Hepatocyte (in vitro differentiated cells): ENCODE data around the gene COL5A2. TPM values are rescaled to one million over a fixed set of nuclear protein-coding genes. Genes with fewer than 3 reads are reported as not detected.

Experiments used
- DNase-seq: peaks from one replicate; pipeline ENCODE4 v3.0.0-alpha.2; 2016; ENCODE audit warnings: low spot score
- H2AFZ ChIP-seq: fragments of 200-600 bp; sonication (generic); 2 replicates; pipeline ENCODE4 v1.6.0; 2016; ENCODE audit warnings: antibody characterized with exemption, mild to moderate bottlenecking
- H3K27ac ChIP-seq: fragments of 200-600 bp; sonication (generic); 2 replicates; pipeline ENCODE4 v1.5.1; 2016; ENCODE audit warnings: mild to moderate bottlenecking
- H3K27me3 ChIP-seq: fragments of 200-600 bp; sonication (generic); 2 replicates; pipeline ENCODE4 v1.6.1; 2016
- H3K36me3 ChIP-seq: fragments of 200-600 bp; sonication (generic); replicated peaks from 2 replicates; pipeline ENCODE4 v1.5.1; 2016; ENCODE audit warnings: low read depth; ENCODE audit not compliant: insufficient read depth
- H3K4me1 ChIP-seq: fragments of 200-600 bp; sonication (generic); 2 replicates; pipeline ENCODE4 v1.5.1; 2016; ENCODE audit warnings: mild to moderate bottlenecking, moderate library complexity; ENCODE audit not compliant: insufficient read depth
- H3K4me2 ChIP-seq: fragments of 200-600 bp; sonication (generic); 2 replicates; pipeline ENCODE4 v1.6.0; 2016
- H3K4me3 ChIP-seq: fragments of 200-600 bp; sonication (generic); 2 replicates; pipeline ENCODE4 v1.5.1; 2016; ENCODE audit warnings: mild to moderate bottlenecking
- H3K79me2 ChIP-seq: fragments of 200-600 bp; sonication (generic); 2 replicates; pipeline ENCODE4 v1.6.0; 2017; ENCODE audit warnings: mild to moderate bottlenecking
- H3K9me2 ChIP-seq: fragments of 200-600 bp; sonication (generic); replicated peaks from 2 replicates; pipeline ENCODE4 v1.6.0; 2017; ENCODE audit warnings: mild to moderate bottlenecking; ENCODE audit not compliant: insufficient read depth
- H3K9me3 ChIP-seq: fragments of 200-600 bp; sonication (generic); 2 replicates; pipeline ENCODE4 v1.5.1; 2016; ENCODE audit warnings: low read depth, mild to moderate bottlenecking
- H4K20me1 ChIP-seq: fragments of 200-600 bp; sonication (generic); 2 replicates; pipeline ENCODE4 v1.6.0; 2016; ENCODE audit warnings: mild to moderate bottlenecking; ENCODE audit not compliant: insufficient read depth, poor library complexity, severe bottlenecking
- EZH2 ChIP-seq: fragments of 200-600 bp; sonication (generic); IDR thresholded peaks from 2 replicates; pipeline ENCODE4 v1.6.1; 2016; ENCODE audit warnings: antibody characterized with exemption, mild to moderate bottlenecking, borderline replicate concordance
- EZH2phosphoT487 ChIP-seq: fragments of 200-600 bp; sonication (generic); IDR thresholded peaks from one replicate; pipeline ENCODE4 v1.6.1; 2018; ENCODE audit warnings: antibody characterized with exemption, mild to moderate bottlenecking, low read depth, moderate library complexity; ENCODE audit not compliant: unreplicated experiment, severe bottlenecking
- WGBS: methylation state at CpG from one replicate; pipeline ENCODE4 v1.1.6; 2016; ENCODE audit warnings: low lambda C conversion rate; ENCODE audit errors: missing lambda C conversion rate; 5-methylcytosine and 5-hydroxymethylcytosine counted together
- polyA plus RNA-seq: library from polyadenylated mRNA; unstranded; fragments of >200 nt; fragmentation: Nextera tagmentation; extraction: Ambion mirVana; gene quantifications from 2 replicates; pipeline ENCODE4 v1.2.1, GENCODE V29; 2016
- total RNA-seq: library from RNA; depleted of rRNA; stranded (reverse); fragments of >200 nt; gene quantifications from 2 replicates; pipeline ENCODE4 v1.2.3, GENCODE V29; 2014
- TF ChIP-seq, protein P1 (sequence below): fragments of 200-600 bp; sonication (generic); IDR thresholded peaks from 2 replicates; pipeline ENCODE4 v1.5.1; 2016; ENCODE audit warnings: antibody characterized with exemption, mild to moderate bottlenecking; ENCODE audit not compliant: poor library complexity

The COL5A2 gene
- total and polyA plus RNA-seq, 2 experiments from 2014 or later, result 137 to 406 TPM

DNA sequence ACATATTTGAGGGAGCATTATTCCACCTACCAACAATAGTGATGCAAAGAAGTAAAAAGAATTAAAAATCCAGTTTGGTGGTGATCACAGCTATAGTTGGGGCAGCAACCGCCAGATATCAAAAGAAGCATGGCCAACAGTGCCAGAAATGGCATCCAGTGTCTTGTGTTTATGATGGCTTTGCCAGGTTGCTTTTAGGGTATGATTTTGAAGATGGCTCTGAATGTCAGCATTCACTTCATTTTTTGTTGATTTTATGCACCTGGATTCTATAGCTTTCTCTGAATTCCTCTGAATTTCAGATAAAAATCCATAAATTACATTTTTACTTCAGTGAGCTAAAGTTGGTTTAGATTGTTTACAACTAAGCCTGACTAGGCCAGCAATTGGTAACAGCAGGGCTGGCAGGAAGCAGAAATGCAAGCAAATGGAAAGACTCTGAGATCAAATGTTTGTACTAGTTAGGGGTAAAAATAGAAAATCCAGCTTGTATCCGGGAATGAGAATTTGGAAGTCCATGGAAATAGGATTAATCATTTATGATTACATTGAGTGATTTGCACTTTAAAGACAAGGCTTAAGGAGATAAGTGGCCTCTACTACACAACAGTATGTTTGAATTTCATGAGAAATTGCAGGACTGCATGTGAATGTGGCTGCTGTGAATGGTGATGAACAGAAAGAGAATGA lies 165.0 kb downstream of the COL5A2 start:
- Histone ChIP-seq H3K4me3 (no peak overlapping the region), H3K4me2 (no peak overlapping the region), H2AFZ (no peak overlapping the region), H3K9me2 (no peaks in the 10 kb centered on the region), H3K27me3 (no peaks in the 10 kb centered on the region), H3K79me2 (no peaks in the 10 kb centered on the region), H3K9me3 (no peaks in the 10 kb centered on the region), H3K36me3 (no peaks in the 10 kb centered on the region), H3K27ac (peak overlapping the region; percentile 38), H3K4me1 (no peaks in the 10 kb centered on the region), H4K20me1 (no peaks in the 10 kb centered on the region)
- no peak for TF ChIP-seq EZH2phosphoT487
- TF ChIP-seq, protein P1, sequence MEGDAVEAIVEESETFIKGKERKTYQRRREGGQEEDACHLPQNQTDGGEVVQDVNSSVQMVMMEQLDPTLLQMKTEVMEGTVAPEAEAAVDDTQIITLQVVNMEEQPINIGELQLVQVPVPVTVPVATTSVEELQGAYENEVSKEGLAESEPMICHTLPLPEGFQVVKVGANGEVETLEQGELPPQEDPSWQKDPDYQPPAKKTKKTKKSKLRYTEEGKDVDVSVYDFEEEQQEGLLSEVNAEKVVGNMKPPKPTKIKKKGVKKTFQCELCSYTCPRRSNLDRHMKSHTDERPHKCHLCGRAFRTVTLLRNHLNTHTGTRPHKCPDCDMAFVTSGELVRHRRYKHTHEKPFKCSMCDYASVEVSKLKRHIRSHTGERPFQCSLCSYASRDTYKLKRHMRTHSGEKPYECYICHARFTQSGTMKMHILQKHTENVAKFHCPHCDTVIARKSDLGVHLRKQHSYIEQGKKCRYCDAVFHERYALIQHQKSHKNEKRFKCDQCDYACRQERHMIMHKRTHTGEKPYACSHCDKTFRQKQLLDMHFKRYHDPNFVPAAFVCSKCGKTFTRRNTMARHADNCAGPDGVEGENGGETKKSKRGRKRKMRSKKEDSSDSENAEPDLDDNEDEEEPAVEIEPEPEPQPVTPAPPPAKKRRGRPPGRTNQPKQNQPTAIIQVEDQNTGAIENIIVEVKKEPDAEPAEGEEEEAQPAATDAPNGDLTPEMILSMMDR, result no peak
- no peak for TF ChIP-seq EZH2
- peak; percentile 28 for DNase-seq
- WGBS, result 48% methylated on average over 2 of the region's 2 CpGs

DNA sequence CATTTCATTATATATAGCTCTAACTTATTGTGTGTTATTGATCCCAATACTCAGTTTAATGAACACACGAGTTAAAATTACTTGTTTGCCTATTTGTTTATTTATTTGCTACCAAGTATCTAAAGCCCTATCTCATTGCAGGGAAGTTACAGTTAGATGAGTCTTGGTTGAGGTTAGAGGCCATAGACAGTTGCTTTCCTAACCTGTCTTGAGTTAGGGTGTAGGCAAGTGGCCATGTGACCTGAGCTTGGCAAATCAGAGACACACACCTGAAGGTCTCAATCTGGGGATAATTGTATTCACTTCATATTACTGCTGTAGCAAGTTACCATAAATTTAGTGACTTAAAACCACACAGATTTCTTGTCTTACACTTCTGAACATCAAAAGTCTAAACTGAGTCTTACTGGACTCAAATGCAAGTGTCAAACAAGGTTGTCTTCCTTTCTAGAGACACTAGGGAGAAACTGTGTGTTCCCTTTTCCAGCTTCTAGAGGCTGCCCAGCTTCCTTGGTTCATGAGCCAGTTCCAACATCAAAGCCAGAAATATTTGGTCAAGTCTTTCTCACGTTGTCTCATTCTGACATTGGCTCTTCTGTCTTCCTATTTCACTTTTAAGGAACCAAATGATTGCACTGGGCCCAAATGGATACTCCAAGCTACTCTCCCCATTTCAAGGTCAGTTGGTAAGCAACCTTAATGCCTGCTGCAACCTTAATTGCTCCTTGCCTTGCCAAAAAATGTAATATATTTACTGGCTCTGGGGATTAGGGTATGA lies 165.7 kb downstream of the COL5A2 start:
- 66% methylated on average over 2 of the region's 2 CpGs for WGBS
- Histone ChIP-seq H2AFZ (no peak overlapping the region), H3K4me1 (no peaks in the 10 kb centered on the region), H3K4me2 (no peak overlapping the region), H3K4me3 (no peak overlapping the region), H3K9me3 (no peaks in the 10 kb centered on the region), H3K9me2 (no peaks in the 10 kb centered on the region), H3K36me3 (no peaks in the 10 kb centered on the region), H3K79me2 (no peaks in the 10 kb centered on the region), H4K20me1 (no peaks in the 10 kb centered on the region), H3K27me3 (no peaks in the 10 kb centered on the region), H3K27ac (peak overlapping the region; percentile 38)
- TF ChIP-seq, protein P1, result no peak
- TF ChIP-seq EZH2, result no peak
- TF ChIP-seq EZH2phosphoT487, result no peak
- DNase-seq, result no peak

DNA sequence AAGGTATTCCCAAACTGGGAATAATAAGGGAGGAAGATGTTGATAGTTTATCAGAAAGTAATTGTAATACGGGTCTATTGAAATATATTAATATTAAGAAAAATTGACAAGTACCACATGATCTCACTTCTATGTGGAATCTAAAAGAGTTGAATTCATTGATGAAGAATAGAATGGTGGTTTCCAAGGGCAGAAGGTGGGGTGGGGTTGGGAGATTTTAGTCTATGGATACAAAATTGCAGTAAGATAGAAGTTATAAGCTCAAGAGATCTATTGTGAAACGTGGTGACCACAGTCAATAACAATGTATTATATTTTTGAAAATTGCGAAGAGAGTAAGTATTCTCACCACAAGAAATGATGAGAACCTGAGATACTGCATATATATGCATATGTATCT lies 166.5 kb downstream of the COL5A2 start:
- no peaks in the 10 kb centered on the region for H3K27me3 ChIP-seq
- H3K79me2 ChIP-seq, result no peaks in the 10 kb centered on the region
- no peak for DNase-seq
- H3K9me2 ChIP-seq, result no peaks in the 10 kb centered on the region
- no peaks in the 10 kb centered on the region for H3K36me3 ChIP-seq
- H3K4me3 ChIP-seq, result no peak overlapping the region
- no peaks in the 10 kb centered on the region for H3K9me3 ChIP-seq
- H3K4me2 ChIP-seq, result no peak overlapping the region
- no peak overlapping the region for H2AFZ ChIP-seq
- TF ChIP-seq EZH2phosphoT487, result no peak
- no peak for TF ChIP-seq EZH2
- TF ChIP-seq, protein P1, result no peak
- H4K20me1 ChIP-seq, result no peaks in the 10 kb centered on the region
- no peaks in the 10 kb centered on the region for H3K4me1 ChIP-seq
- H3K27ac ChIP-seq, result peak overlapping the region; percentile 29
- WGBS, result 85% methylated on average over 3 of the region's 3 CpGs
